ENCODE measurements around the gene CENPA. TPM values are rescaled to one million over a fixed set of nuclear protein-coding genes. Genes with fewer than 3 reads are reported as not detected.
A peak's percentile ranks its signal among the peaks of the same experiment; 100 is the strongest.
"Not testable (repeated sequence)": the region's sequence is repeated elsewhere in the genome, so short reads cannot be mapped to it uniquely, and the experiment has no call there.

CENPA gene
- total RNA-seq, 1 experiment from 2014 or later, result 26.9 TPM

GRCh38 chr2:26760991-26761390 lies 24.9 kb upstream of the CENPA start:
- not testable (repeated sequence) for DNase-seq (ENCODE audit: low spot score)

- no peak for DNase-seq (ENCODE audit: low spot score)
These were observed 22.8 kb upstream of the CENPA start for GRCh38 chr2:26763019-26763418.

GRCh38 chr2:26764078-26764887 lies 21.6 kb upstream of the CENPA start, which contains the start of gene SLC35F6:
TSS of gene SLC35F6 (plus strand) at chr2:26764284. CDS start at chr2:26764350, 66 bp downstream.
- peak; percentile 75 for DNase-seq (ENCODE audit: low spot score)

DNA sequence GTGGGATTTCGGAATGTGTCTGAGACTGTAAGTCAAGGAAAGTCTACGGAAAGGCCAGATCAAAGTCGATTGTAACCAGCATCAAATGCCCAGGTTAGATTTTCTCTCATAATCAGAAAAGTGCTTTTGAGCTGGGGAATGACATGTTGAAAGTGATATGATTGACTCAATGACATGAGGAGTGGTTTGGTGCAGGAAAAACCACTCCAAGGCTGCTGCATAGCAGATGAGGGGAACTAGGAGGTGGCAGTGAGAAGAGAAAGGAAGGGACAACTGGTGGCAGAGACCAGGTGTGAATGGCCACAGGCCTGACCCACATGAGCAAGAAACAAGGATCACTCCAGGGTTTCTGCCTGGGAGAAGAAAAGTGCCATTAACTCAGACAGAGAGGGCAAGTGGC lies 20.9 kb upstream of the CENPA start:
- DNase-seq (ENCODE audit: low spot score), result peak; percentile 20

- no peak for DNase-seq (ENCODE audit: low spot score)
These were observed 20.2 kb upstream of the CENPA start for GRCh38 chr2:26765475-26766200.

DNA sequence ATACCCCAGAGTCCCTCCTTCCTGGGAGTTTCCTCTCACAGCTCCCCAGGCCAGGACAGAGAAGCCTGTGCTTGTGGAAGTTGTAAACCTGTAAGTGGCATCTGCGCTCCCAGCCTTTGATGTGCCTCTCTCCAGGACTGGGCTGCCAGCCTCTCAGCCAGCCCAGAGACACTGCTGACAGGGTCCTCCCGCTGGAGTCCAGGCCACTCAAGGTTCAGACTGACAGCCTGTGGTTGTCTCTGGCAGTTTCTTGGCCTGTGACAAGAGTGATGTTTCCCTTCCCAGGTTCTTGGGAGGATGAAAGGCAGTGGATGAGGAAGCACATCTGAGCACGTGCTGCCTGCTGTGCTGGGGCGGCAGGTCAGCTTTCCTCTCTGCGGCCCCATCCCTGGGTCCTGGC lies 18.7 kb upstream of the CENPA start:
- no peak for DNase-seq (ENCODE audit: low spot score)

- DNase-seq (ENCODE audit: low spot score), result no peak
These were observed 17.9 kb upstream of the CENPA start for GRCh38 chr2:26767894-26768487.

- no peak for DNase-seq (ENCODE audit: low spot score)
These were observed 17.1 kb upstream of the CENPA start for GRCh38 chr2:26768759-26769088.

DNA sequence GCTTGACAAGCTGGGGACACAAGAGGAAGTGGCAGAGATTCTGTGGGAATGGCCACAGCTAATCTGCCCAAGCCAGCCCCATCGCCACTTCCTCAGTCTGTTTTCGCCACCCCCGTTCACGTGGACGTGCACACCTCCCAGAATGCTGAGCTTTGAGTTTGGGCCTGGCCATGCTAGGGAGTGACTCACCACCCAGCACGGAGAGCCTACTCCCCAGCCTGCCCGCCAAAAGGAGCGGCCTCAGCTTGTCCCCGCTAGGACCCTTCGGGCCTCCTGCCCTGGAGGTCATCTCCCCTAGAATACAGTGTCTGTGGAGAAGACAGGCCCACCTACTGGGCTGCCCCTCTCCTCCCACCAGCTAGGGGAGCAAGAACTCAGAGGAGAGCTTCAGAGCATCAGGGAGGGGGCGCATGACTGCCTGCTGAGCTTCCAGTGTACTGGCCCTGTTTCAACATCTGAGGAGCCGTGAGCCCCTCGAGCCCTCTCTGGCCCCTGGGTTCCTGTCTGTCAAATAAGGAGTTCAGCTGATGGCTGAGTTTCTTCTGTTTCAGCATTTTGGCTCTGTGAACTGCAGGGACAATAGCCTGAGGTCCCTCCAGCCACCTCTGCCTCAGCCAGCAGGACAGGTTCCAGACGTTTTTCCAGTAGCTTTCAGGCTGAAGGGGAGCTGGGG lies 16.6 kb upstream of the CENPA start:
- DNase-seq (ENCODE audit: low spot score), result no peak

- DNase-seq (ENCODE audit: low spot score), result peak; percentile 46
These were observed 14.8 kb upstream of the CENPA start for GRCh38 chr2:26770986-26771586.

DNA sequence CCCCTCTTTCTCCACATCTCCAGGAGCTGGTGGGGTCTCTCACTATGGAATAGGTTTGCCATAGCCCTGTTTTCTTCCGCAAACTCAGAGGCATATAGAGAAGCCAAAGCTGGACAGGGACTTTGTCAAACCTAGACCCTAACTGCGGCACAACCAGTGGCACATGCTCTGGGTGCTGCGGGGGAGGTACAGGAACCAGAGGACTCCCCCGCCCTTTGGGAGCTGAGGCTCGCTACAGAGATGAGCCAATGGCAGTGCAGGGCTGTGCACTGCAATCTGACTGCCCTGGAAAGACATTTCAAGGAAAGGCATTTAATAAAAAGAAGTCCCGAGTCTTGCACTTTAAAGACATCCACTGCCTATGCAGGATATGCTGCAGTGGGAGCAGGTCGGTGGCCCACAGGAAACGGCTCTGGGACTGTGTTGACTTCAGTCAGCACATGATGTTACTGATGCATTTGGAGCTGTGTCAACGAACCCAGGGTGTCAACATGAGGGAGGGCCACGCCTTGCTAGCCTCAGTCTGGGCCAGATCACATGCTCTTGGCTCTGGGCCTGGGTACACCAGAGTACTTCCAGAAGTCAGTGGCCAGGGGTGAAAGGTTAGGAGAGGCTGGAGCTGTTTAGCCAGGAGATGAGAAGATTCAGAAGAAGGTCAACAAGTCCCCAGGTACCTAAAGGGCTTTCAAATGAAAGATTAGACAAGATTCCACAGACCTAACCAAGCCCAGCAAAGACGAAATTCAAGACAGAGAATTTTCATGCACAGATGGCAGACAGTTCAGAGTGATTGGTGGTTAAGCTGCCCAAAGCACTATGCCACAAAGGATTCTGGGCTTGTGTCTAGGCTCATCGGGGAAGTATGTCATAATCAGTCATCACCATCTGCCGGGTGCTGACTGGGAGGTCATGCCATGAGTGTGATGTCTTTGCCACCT lies 13.5 kb upstream of the CENPA start:
- no peak for DNase-seq (ENCODE audit: low spot score)

DNA sequence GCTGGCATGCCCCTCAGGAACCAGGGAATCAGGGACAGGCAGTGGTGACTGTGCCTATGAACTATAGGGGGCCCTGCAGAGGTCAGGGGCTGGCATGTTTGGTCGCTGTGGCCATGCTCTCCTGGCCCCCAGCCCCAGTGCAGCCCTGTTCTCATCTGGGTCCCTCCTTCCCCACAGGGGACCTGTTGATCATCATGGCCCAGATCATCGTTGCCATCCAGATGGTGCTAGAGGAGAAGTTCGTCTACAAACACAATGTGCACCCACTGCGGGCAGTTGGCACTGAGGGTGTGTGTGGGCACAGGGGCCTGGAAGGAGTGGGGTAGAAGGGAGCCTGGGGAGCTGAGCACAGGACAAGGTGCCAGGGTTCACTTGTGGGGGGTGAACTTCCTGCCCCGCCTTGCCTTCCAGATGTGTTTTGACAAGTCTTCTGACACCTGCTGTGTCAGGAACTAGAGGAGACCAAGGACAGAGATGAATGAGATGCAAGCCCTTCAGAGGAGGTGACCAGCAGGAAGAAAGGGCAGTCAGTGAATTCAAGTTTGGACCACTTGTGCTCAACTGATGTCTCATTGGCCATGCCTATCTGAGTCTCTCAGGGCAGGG lies 9.6 kb upstream of the CENPA start:
- DNase-seq (ENCODE audit: low spot score), result no peak

DNA sequence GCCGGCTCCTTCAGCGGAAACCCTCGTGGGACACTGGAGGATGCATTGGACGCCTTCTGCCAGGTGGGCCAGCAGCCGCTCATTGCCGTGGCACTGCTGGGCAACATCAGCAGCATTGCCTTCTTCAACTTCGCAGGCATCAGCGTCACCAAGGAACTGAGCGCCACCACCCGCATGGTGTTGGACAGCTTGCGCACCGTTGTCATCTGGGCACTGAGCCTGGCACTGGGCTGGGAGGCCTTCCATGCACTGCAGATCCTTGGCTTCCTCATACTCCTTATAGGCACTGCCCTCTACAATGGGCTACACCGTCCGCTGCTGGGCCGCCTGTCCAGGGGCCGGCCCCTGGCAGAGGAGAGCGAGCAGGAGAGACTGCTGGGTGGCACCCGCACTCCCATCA lies 7.8 kb upstream of the CENPA start:
- DNase-seq (ENCODE audit: low spot score), result no peak

DNA sequence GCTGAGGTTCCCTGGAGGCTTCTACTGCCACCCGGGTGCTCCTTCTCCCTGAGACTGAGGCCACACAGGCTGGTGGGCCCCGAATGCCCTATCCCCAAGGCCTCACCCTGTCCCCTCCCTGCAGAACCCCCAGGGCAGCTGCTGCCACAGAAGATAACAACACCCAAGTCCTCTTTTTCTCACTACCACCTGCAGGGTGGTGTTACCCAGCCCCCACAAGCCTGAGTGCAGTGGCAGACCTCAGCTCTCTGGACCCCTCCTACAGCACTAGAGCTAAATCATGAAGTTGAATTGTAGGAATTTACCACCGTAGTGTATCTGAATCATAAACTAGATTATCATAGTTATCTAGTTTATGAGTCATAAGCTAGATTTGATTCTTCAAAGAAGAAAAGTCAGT lies 7.3 kb upstream of the CENPA start:
- DNase-seq (ENCODE audit: low spot score), result no peak

GRCh38 chr2:26780203-26780760 lies 5.6 kb upstream of the CENPA start:
- no peak for DNase-seq (ENCODE audit: low spot score)

DNA sequence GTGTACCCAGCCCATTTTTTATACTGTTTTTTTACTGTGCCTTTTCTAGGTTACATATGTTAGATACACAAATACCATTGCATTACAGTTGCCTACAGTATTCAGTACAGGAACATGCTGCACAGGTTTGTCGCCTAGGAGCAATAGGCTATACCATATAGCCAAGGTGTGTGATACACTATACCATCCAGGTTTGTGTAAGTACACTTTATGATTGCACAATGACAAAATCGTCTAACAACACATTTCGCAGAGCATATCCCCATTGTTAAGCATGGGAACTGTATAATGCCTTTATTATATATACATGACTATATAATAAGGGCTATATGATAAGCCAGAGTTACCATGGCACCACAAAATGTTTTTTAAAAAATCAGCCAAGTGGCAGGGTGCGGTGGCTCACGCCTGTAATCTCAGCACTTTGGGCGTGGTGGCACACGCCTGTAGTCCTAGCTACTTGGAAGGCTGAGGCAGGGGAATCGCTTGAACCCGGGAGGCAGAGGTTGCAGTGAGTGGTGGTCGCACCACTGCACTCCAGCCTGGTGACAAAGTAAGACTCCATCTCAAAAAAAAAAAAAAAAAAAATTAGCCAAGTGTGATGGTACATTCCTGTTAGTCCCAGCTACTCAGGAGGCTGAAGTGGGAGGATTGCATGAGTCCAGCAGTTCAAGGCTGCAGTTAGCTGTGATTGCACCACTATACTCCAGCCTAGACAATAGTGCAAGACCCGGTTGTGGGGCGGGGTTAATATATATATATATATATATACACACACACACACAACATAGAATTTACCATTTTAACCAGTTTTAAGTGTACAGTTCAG lies 2.8 kb upstream of the CENPA start:
- DNase-seq (ENCODE audit: low spot score), result no peak

GRCh38 chr2:26784570-26785234 lies 1.2 kb upstream of the CENPA start:
- DNase-seq (ENCODE audit: low spot score), result no peak
